ENCODE measurements around the gene PGA5. TPM values are rescaled to one million over a fixed set of nuclear protein-coding genes. Genes with fewer than 3 reads are reported as not detected.

The PGA5 gene
- total and polyA plus RNA-seq, 9 of the 15 experiments (the other 6 are each of a cell fraction or from before 2014, with no cell fraction given): not detected

GRCh38 chr11:61254403-61255025 lies 13.5 kb downstream of the PGA5 start (continued):
- no peak for TF ChIP-seq CHAMP1 (IDR thresholded peaks at IDR 0.05)
- no peak for TF ChIP-seq TBL1XR1 (IDR thresholded peaks at IDR 0.05; ENCODE audit: low read length in 2 of 2)
- TF ChIP-seq C11orf30 (IDR thresholded peaks at IDR 0.05; ENCODE audit: low read depth): no peak
- no peak for TF ChIP-seq ARID3B (CRISPR knock-in tag; IDR thresholded peaks at IDR 0.05; ENCODE audit: borderline replicate concordance)
- no peak for TF ChIP-seq ZNF384 (IDR thresholded peaks at IDR 0.05; ENCODE audit: low read depth, low read length)
- no peak for TF ChIP-seq FOXA1 (IDR thresholded peaks at IDR 0.05; ENCODE audit: borderline replicate concordance)
- TF ChIP-seq YY1 (IDR thresholded peaks at IDR 0.05; ENCODE audit: borderline replicate concordance in 1 of 3, control insufficient read depth in 1 of 3, extremely low read depth in 1 of 3, insufficient read depth in 3 of 3, insufficient read length in 1 of 3, insufficient replicate concordance in 2 of 3, low read depth in 1 of 3, low read length in 2 of 3): peak in 1 of 3 experiments; percentile 36
- no peak for TF ChIP-seq ZNF551 (CRISPR knock-in tag; IDR thresholded peaks at IDR 0.05)
- peak; percentile 95 for TF ChIP-seq SMC3 (conservative IDR thresholded peaks at IDR 0.05; ENCODE audit: insufficient read depth, low read depth, low read length)
- TF ChIP-seq ZNF707 (CRISPR knock-in tag; conservative IDR thresholded peaks at IDR 0.05): no peak
- no peak for TF ChIP-seq CREB3L1 (IDR thresholded peaks at IDR 0.05; ENCODE audit: borderline replicate concordance, low read depth)
- TF ChIP-seq MAFF (IDR thresholded peaks at IDR 0.05; ENCODE audit: low read length): no peak
- TF ChIP-seq SMARCA4 (IDR thresholded peaks at IDR 0.05): no peak
- no peak for TF ChIP-seq PPARD (CRISPR knock-in tag; IDR thresholded peaks at IDR 0.05)
- no peak for TF ChIP-seq VEZF1 (CRISPR knock-in tag; IDR thresholded peaks at IDR 0.05)
- no peak for TF ChIP-seq GTF3C2 (IDR thresholded peaks at IDR 0.05; ENCODE audit: borderline replicate concordance, extremely low read depth, insufficient read length)
- no peak for TF ChIP-seq KLF1 (tag; IDR thresholded peaks at IDR 0.05)

Data from K562 (cell line).